GM19043 (cell line): ENCODE data around the gene FBLN1.
"Not testable (repeated sequence)": the region's sequence is repeated elsewhere in the genome, so short reads cannot be mapped to it uniquely, and the experiment has no call there.

Experiments
- ATAC-seq: cut with Tn5 transposase; IDR thresholded peaks from one replicate; pipeline ENCODE4 v1.9.1; 2021; ENCODE audit warnings: low read depth; ENCODE audit not compliant: unreplicated experiment

Gene FBLN1

GRCh38 chr22:45476814-45477213 is 25.9 kb upstream of the FBLN1 start:
- no peak for ATAC-seq

- no peak for ATAC-seq
Measured at GRCh38 chr22:45477366-45478107, 25.1 kb upstream of the FBLN1 start.

GRCh38 chr22:45478108-45478771 is 24.4 kb upstream of the FBLN1 start:
- ATAC-seq: no peak

- ATAC-seq: no peak
Measured at GRCh38 chr22:45480717-45481116, 22.0 kb upstream of the FBLN1 start.

GRCh38 chr22:45481661-45482060 is 21.0 kb upstream of the FBLN1 start:
- no peak for ATAC-seq

GRCh38 chr22:45482169-45482568 is 20.5 kb upstream of the FBLN1 start:
- no peak for ATAC-seq

GRCh38 chr22:45483319-45483718 is 19.4 kb upstream of the FBLN1 start:
- no peak for ATAC-seq

- no peak for ATAC-seq
Measured at GRCh38 chr22:45483918-45484499, 18.7 kb upstream of the FBLN1 start.

GRCh38 chr22:45484742-45485141 is 17.9 kb upstream of the FBLN1 start:
- ATAC-seq: no peak

- no peak for ATAC-seq
Measured at GRCh38 chr22:45485261-45485660, 17.4 kb upstream of the FBLN1 start.

- no peak for ATAC-seq
Measured at GRCh38 chr22:45488764-45489370, 13.8 kb upstream of the FBLN1 start.

GRCh38 chr22:45490836-45491235 is 11.8 kb upstream of the FBLN1 start:
- ATAC-seq: no peak

GRCh38 chr22:45491841-45492240 is 10.8 kb upstream of the FBLN1 start:
- no peak for ATAC-seq

- no peak for ATAC-seq
Measured at GRCh38 chr22:45493286-45493771, 9.4 kb upstream of the FBLN1 start.

- ATAC-seq: not testable (repeated sequence)
Measured at GRCh38 chr22:45494306-45494705, 8.4 kb upstream of the FBLN1 start.

- not testable (repeated sequence) for ATAC-seq
Measured at GRCh38 chr22:45495616-45496015, 7.1 kb upstream of the FBLN1 start.

- no peak for ATAC-seq
Measured at GRCh38 chr22:45496451-45496941, 6.2 kb upstream of the FBLN1 start.

GRCh38 chr22:45497351-45498145 is 5.1 kb upstream of the FBLN1 start:
- no peak for ATAC-seq

GRCh38 chr22:45499746-45500145 is 2.9 kb upstream of the FBLN1 start:
- no peak for ATAC-seq
